ENCODE data around the gene DOCK3. TPM values are rescaled to one million over a fixed set of nuclear protein-coding genes. Genes with fewer than 3 reads are reported as not detected.
"Not testable (repeated sequence)": the region's sequence is repeated elsewhere in the genome, so short reads cannot be mapped to it uniquely, and the experiment has no call there.

The DOCK3 gene
- polyA plus RNA-seq, 4 donors: 0.13 to 0.34 TPM; not detected in 2

DNA sequence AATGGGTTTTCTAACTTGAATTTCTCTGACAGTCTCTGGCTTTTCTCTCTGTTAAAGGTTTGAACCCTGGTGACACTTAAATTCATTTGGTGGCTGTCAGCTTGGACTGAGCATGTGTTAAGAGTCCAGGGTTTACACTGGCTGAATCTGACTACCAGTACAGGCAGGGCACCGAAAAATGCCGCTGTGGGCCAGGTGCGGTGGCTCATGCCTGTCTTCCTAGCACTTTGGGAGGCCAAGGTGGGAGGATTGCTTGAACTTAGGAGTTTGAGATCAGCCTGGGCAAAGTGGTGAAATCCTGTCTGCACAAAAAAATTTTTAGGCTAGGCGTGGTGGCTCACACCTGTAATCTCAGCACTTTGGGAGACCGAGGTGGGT is 712.1 kb downstream of the DOCK3 start:
- no peak for DNase-seq
- Histone ChIP-seq H3K27me3 (ENCODE audit: control insufficient read depth in 3 of 3, insufficient read depth in 3 of 3, low read length in 3 of 3) (no peaks in the 10 kb centered on the region), H3K9me3 (ENCODE audit: control insufficient read depth in 2 of 2, insufficient read depth in 1 of 2, low read depth in 1 of 2, low read length in 1 of 2) (no peaks in the 10 kb centered on the region), H3K4me1 (ENCODE audit: control insufficient read depth in 3 of 3, insufficient read depth in 2 of 3, low read depth in 1 of 3, low read length in 2 of 3) (peaks cover 0 to 46% (median 2%) of the 10 kb centered on the region in 3 donors), H3K27ac (ENCODE audit: low read depth in 1 of 3, low read length in 2 of 3) (peak overlapping the region in 2 of 3 donors; percentile 21 to 81), H3K36me3 (ENCODE audit: control insufficient read depth in 3 of 3, insufficient read depth in 2 of 3, low read depth in 1 of 3, low read length in 3 of 3) (peaks cover 0 to 41% (median 8%) of the 10 kb centered on the region in 3 donors), H3K4me3 (ENCODE audit: low read depth in 1 of 3, low read length in 3 of 3) (peak overlapping the region in 1 of 3 donors; percentile 80)
- FAIRE-seq: no peak
- 67 to 81% (median 74%) methylated on average over 5 of the region's 5 CpGs for WGBS, 3 donors

DNA sequence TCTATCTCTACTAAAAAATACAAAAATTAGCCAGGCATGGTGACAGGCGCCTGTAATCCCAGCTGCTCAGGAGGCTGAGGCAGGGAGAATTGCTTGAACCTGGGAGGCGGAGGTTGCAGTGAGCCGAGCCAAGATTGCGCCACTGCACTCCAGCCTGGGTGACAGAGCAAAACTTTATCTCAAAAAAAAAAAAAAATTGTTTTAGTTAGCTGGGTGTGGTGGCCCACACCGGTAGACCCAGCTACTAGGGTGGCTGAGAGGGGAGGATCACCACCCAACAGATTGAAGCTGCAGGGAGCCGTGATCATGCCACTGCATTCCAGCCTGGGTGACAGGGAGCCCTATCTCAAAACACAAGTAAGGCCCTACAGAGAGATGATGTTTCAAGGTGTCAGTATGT is 712.6 kb downstream of the DOCK3 start:
- Histone ChIP-seq H3K4me1 (ENCODE audit: control insufficient read depth in 3 of 3, insufficient read depth in 2 of 3, low read depth in 1 of 3, low read length in 2 of 3) (peaks cover 3 to 48% (median 3%) of the 10 kb centered on the region in 3 donors), H3K36me3 (ENCODE audit: control insufficient read depth in 3 of 3, insufficient read depth in 2 of 3, low read depth in 1 of 3, low read length in 3 of 3) (peaks cover 0 to 44% (median 8%) of the 10 kb centered on the region in 3 donors), H3K27ac (ENCODE audit: low read depth in 1 of 3, low read length in 2 of 3) (peak overlapping the region in 1 of 3 donors; percentile 44)
- H3K27me3 ChIP-seq (ENCODE audit: control insufficient read depth in 3 of 3, insufficient read depth in 3 of 3, low read length in 3 of 3); FAIRE-seq; DNase-seq; H3K9me3 ChIP-seq (ENCODE audit: control insufficient read depth in 2 of 2, insufficient read depth in 1 of 2, low read depth in 1 of 2, low read length in 1 of 2); H3K4me3 ChIP-seq (ENCODE audit: low read depth in 1 of 3, low read length in 3 of 3): not testable (repeated sequence)
- WGBS, 3 donors: 45 to 70% (median 64%) methylated on average over 6 of the region's 6 CpGs

DNA sequence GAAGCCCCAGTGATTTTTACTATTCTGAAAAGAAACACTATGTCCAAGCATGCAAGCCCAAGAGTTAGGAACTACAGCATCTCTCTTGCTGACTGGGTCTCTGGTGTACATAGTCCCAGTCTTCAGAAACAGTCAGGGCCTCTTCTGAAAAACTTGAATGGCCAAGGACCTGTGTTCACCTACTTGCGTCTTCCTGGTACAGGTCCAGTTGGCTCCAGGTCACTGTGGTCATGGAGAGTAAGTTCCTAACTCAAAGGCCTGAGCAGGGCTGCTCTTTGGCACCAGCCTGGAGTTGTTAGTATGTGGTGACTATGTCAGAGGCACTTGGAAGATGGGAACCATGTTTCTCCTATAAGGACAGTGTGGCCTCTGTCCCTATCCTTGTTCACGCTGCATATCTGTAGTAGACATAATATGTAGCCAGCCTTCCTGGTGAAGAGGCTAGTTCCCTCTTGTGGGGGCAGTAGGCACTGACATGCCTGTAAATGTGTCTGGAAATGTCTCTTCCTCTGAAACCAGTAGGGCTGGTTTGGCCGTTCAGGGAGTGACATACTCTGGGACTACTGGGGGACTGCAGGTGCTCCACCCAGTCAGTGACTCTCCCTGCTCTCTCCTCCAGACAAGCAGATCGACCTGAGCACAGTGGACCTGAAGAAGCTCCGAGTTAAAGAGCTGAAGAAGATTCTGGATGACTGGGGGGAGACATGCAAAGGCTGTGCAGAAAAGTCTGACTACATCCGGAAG is 713.7 kb downstream of the DOCK3 start:
- Histone ChIP-seq H3K36me3 (ENCODE audit: control insufficient read depth in 3 of 3, insufficient read depth in 2 of 3, low read depth in 1 of 3, low read length in 3 of 3) (peaks cover 0 to 56% (median 14%) of the 10 kb centered on the region in 3 donors), H3K27ac (ENCODE audit: low read depth in 1 of 3, low read length in 2 of 3) (peak overlapping the region in 2 of 3 donors; percentile 15 to 44), H3K4me3 (ENCODE audit: low read depth in 1 of 3, low read length in 3 of 3) (no peak overlapping the region), H3K27me3 (ENCODE audit: control insufficient read depth in 3 of 3, insufficient read depth in 3 of 3, low read length in 3 of 3) (no peaks in the 10 kb centered on the region), H3K4me1 (ENCODE audit: control insufficient read depth in 3 of 3, insufficient read depth in 2 of 3, low read depth in 1 of 3, low read length in 2 of 3) (peaks cover 5 to 53% (median 6%) of the 10 kb centered on the region in 3 donors), H3K9me3 (ENCODE audit: control insufficient read depth in 2 of 2, insufficient read depth in 1 of 2, low read depth in 1 of 2, low read length in 1 of 2) (peaks cover 0 to 13% of the 10 kb centered on the region in 2 donors)
- DNase-seq: peak; percentile 50 to 83
- no peak for FAIRE-seq
- 40 to 63% (median 52%) methylated on average over 6 of the region's 6 CpGs for WGBS, 3 donors

DNA sequence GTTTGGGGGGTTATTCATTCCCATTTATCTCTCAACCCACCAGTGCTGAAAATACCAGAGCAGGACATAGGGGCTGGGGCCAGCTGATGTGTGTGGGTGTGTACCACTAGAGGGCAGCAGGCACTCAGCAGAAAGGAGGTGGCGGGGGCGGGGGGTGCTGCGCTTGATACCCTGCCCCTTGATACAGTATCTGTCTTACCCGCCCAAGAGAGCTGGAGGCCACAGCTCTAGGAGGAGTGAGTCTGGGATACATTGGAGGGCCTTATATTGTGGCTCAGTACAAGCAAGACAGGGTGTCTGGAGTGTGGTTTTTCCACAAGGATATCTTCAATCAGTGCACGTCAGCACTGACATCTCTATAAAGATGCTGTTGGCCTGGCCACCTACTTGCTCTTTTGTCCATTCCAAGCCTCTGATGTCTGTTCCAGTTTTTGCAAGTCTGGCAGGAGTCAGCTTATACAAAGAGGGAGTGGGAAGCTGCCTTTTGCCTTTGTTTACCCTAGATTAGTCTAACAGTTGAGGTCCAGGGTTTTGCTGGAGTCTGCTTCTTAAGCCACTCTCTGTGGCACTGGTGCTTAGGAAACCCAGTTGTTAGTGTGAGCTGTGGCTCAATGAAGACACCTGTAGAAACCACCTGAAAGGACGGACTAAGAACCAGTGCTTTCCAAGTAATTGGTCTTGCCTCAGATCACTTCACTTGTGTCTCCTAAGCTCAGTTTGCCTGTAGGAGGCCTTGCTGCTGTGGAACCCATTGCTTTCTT is 714.9 kb downstream of the DOCK3 start:
- WGBS, 3 donors: 41 to 57% (median 42%) methylated on average over 6 of the region's 6 CpGs
- Histone ChIP-seq H3K9me3 (ENCODE audit: control insufficient read depth in 2 of 2, insufficient read depth in 1 of 2, low read depth in 1 of 2, low read length in 1 of 2) (peaks cover 0 to 17% of the 10 kb centered on the region in 2 donors), H3K4me3 (ENCODE audit: low read depth in 1 of 3, low read length in 3 of 3) (no peak overlapping the region), H3K27ac (ENCODE audit: low read depth in 1 of 3, low read length in 2 of 3) (peak overlapping the region in 2 of 3 donors; percentile 32 to 46), H3K4me1 (ENCODE audit: control insufficient read depth in 3 of 3, insufficient read depth in 2 of 3, low read depth in 1 of 3, low read length in 2 of 3) (peaks cover 5 to 58% (median 6%) of the 10 kb centered on the region in 3 donors), H3K36me3 (ENCODE audit: control insufficient read depth in 3 of 3, insufficient read depth in 2 of 3, low read depth in 1 of 3, low read length in 3 of 3) (peaks cover 2 to 65% (median 15%) of the 10 kb centered on the region in 3 donors), H3K27me3 (ENCODE audit: control insufficient read depth in 3 of 3, insufficient read depth in 3 of 3, low read length in 3 of 3) (no peaks in the 10 kb centered on the region)
- FAIRE-seq (no peak), DNase-seq (peak; percentile 51 to 59)

DNA sequence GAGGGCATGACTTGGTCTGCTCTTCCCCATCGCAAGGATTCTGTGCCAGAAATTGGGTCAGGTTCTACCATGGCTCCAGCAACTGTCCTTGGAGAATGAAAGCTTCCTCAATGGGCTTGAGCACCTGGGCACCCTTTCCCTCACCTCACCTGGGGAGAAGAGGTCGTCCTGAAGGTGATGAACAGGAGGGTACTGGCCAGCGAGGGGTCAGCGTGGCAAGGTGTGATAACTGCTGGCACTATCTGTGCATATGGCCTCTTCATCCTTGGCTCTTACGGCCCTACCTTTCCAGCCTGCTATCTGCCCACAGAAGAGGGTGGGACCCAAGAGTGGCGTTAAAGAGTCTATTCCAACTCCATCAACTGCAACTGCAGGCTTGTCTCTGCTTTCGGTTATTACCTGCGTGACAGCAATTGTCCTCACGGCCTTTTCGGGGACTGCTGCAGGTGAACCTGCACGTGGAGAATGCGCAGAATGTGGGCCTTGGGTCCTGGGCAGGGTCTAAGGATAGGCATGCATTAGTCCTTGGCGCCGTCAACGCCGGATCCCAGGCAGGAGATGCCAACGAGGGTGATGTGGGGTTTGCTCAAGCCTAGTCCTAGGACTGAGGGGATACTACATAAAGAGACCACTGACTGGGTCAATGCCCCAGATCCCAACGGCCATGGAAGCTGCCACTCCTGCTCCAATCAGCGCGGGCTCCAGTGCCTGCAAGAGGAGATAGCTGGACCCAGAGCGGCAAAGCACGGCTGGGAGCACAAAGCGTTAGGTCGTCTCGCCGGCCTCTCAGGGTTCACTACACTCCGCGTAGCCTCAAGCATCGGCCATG is 715.7 kb downstream of the DOCK3 start:
- H3K9me3 ChIP-seq (ENCODE audit: control insufficient read depth in 2 of 2, insufficient read depth in 1 of 2, low read depth in 1 of 2, low read length in 1 of 2): peaks cover 0 to 17% of the 10 kb centered on the region in 2 donors
- FAIRE-seq (no peak), DNase-seq (no peak)
- peaks cover 2 to 74% (median 15%) of the 10 kb centered on the region in 3 donors for H3K36me3 ChIP-seq (ENCODE audit: control insufficient read depth in 3 of 3, insufficient read depth in 2 of 3, low read depth in 1 of 3, low read length in 3 of 3)
- H3K4me3 ChIP-seq (ENCODE audit: low read depth in 1 of 3, low read length in 3 of 3): peak overlapping the region in 1 of 3 donors; percentile 41
- H3K27ac ChIP-seq (ENCODE audit: low read depth in 1 of 3, low read length in 2 of 3): peak overlapping the region; percentile 12 to 75 (median 52)
- H3K27me3 ChIP-seq (ENCODE audit: control insufficient read depth in 3 of 3, insufficient read depth in 3 of 3, low read length in 3 of 3): no peaks in the 10 kb centered on the region
- H3K4me1 ChIP-seq (ENCODE audit: control insufficient read depth in 3 of 3, insufficient read depth in 2 of 3, low read depth in 1 of 3, low read length in 2 of 3): peaks cover 5 to 63% (median 6%) of the 10 kb centered on the region in 3 donors
- WGBS, 3 donors: 29 to 38% (median 30%) methylated on average over 29 of the region's 29 CpGs

DNA sequence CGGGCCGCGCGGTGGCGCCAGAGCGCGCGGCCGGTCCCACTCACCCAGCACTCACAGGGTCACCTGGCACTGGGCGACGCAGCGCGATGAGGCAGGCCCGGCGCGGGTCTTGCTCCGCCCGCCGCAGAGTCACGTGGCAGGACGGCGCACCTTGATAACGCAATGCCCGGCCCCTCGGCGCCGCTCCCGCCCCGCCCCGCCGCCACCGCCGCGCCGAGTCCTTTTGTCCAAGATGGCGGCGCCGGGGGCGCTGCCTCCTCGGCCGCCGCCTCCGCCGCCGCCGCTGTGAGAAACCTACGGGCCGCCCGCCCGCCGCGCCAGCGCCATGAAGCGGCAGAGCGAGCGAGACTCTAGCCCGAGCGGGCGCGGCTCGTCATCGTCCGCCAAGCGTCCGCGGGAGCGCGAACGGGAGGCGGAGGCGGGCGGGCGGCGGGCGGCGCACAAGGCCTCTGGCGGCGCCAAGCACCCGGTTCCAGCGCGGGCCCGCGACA is 716.4 kb downstream of the DOCK3 start, which contains the start of gene RBM15B:
Gene RBM15B (plus strand): TSS at position 211 of the 491 bp plus-strand sequence. CDS start 115 bp downstream, at position 326.
- Histone ChIP-seq H3K4me3 (ENCODE audit: low read depth in 1 of 3, low read length in 3 of 3) (peak within 1 kb of the TSS; percentile 64 to 84 (median 75)), H3K4me1 (ENCODE audit: control insufficient read depth in 3 of 3, insufficient read depth in 2 of 3, low read depth in 1 of 3, low read length in 2 of 3) (peaks cover 5 to 60% (median 6%) of the 10 kb centered on the region in 3 donors), H3K36me3 (ENCODE audit: control insufficient read depth in 3 of 3, insufficient read depth in 2 of 3, low read depth in 1 of 3, low read length in 3 of 3) (peaks cover 6 to 80% (median 15%) of the 10 kb centered on the region in 3 donors), H3K27ac (ENCODE audit: low read depth in 1 of 3, low read length in 2 of 3) (peak within 1 kb of the TSS; percentile 59 to 93 (median 91)), H3K9me3 (ENCODE audit: control insufficient read depth in 2 of 2, insufficient read depth in 1 of 2, low read depth in 1 of 2, low read length in 1 of 2) (peaks cover 0 to 17% of the 10 kb centered on the region in 2 donors), H3K27me3 (ENCODE audit: control insufficient read depth in 3 of 3, insufficient read depth in 3 of 3, low read length in 3 of 3) (no peaks in the 10 kb centered on the region)
- 0% methylated on average over 47 to 83 of the region's 83 CpGs for WGBS, 3 donors
- DNase-seq (peak; percentile 96 to 98), FAIRE-seq (no peak)

DNA sequence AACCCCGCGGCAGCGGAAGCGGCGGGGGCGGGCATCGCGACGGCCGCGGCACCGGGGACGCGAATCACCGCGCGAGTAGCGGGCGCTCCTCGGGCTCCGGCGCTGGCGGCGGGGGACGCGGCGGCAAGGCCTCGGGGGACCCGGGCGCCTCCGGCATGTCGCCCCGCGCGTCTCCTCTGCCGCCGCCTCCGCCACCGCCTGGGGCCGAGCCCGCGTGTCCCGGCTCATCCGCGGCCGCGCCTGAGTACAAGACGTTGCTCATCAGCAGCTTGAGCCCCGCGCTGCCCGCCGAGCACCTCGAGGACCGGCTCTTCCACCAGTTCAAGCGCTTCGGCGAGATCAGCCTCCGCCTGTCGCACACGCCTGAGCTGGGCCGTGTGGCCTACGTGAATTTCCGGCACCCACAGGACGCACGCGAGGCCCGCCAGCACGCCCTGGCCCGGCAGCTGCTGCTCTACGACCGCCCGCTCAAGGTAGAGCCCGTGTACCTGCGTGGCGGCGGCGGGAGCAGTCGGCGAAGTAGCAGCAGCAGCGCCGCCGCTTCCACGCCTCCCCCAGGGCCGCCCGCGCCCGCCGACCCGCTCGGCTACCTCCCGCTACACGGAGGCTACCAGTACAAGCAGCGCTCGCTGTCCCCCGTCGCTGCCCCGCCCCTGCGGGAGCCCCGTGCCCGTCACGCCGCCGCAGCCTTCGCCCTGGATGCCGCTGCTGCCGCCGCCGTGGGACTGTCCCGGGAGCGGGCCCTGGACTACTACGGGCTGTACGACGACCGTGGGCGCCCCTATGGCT is 717.0 kb downstream of the DOCK3 start:
- DNase-seq: peak; percentile 28 to 77
- Histone ChIP-seq H3K36me3 (ENCODE audit: control insufficient read depth in 3 of 3, insufficient read depth in 2 of 3, low read depth in 1 of 3, low read length in 3 of 3) (peaks cover 8 to 83% (median 15%) of the 10 kb centered on the region in 3 donors), H3K4me3 (ENCODE audit: low read depth in 1 of 3, low read length in 3 of 3) (peak overlapping the region; percentile 64 to 84 (median 75)), H3K4me1 (ENCODE audit: control insufficient read depth in 3 of 3, insufficient read depth in 2 of 3, low read depth in 1 of 3, low read length in 2 of 3) (peaks cover 5 to 54% (median 6%) of the 10 kb centered on the region in 3 donors), H3K9me3 (ENCODE audit: control insufficient read depth in 2 of 2, insufficient read depth in 1 of 2, low read depth in 1 of 2, low read length in 1 of 2) (peaks cover 0 to 17% of the 10 kb centered on the region in 2 donors), H3K27ac (ENCODE audit: low read depth in 1 of 3, low read length in 2 of 3) (peak overlapping the region; percentile 59 to 93 (median 91)), H3K27me3 (ENCODE audit: control insufficient read depth in 3 of 3, insufficient read depth in 3 of 3, low read length in 3 of 3) (no peaks in the 10 kb centered on the region)
- no peak for FAIRE-seq
- WGBS, 3 donors: 5 to 10% (median 6%) methylated on average over 64 to 115 of the region's 115 CpGs

All from small intestine (tissue), 7 donors.